ENCODE measurements around the gene GRIK5. TPM values are rescaled to one million over a fixed set of nuclear protein-coding genes. Genes with fewer than 3 reads are reported as not detected.
"Not testable (repeated sequence)": the region's sequence is repeated elsewhere in the genome, so short reads cannot be mapped to it uniquely, and the experiment has no call there.

GRIK5 gene
- polyA plus RNA-seq, 3 donors, result 19.1 to 20.0 (median 19.4) TPM

DNA sequence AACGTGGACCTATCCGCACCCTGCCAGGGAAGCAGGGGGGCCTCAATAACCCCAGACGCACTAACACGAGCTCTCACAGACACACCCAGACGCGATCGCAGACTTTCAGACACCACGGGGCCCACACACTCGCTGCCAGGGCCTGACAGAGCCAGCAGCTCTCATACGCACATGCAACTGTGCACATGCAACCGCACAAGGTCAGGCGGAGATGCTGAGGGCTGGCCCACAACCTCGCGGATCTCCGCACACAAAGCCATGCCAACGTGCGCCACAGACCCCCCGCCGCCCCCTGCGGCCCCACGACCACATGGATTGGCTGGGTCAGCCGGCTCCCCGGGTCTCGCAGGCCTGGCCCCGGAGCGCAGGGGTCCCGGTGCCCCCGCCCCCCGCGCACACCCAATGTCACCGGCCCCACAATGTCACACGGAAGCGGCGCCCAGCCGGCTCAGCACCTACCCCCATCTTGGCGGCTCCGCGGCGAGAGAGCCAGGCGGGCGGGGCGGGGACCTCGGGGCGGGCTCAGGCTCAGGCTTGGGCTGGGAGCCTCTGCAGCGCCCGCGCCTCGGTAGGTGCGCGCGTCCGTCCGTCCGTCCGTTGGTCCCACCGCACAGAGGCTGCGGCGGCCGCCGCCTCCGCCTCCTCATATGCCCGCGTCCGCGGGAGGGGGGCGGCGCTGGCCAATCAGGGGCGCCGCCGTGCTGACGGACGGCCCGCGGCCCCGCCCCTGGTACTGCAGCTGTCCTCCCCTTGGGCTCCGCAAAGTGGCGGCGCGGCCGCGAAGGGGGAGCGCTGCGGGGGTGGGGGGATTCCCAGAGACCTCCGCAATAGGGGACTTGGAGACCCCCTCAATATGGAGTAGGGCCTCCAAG is 76.2 kb downstream of the GRIK5 start, which contains the start of gene ATP1A3:
ATP1A3 (minus strand) TSS at position 619 of the 872 bp plus-strand sequence; CDS start at position 465, 154 bp downstream.
- no peak for DNase-seq (ENCODE audit: low read depth in 3 of 3, low spot score in 2 of 3)

DNA sequence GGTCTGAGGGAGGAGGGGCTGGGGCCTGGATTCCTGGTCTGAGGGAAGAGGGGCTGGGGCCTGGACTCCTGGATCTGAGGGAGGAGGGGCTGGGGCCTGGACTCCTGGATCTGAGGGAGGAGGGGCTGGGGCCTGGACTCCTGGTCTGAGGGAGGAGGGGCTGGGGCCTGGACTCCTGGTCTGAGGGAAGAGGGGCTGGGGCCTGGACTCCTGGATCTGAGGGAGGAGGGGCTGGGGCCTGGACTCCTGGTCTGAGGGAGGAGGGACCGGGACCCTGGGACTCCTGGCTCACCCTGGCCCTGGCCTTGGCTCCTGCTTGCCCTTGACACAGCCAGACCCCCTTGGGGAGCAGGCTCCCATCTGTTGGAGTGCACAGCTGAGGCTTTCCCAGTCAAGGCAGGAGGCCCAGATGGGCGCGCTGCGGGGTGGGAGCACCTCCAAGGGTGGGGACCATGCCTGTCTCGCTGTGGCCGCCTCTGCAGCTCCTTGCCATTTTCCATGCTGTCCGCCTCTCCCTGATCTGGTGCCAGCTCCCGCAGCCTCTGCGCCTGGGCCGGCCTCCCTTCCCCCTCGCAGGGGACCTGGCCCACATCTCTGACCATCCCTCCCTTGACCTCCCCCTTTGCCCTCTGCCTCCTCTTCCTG is 78.0 kb downstream of the GRIK5 start:
- DNase-seq (ENCODE audit: low read depth in 3 of 3, low spot score in 2 of 3), result not testable (repeated sequence)

DNA sequence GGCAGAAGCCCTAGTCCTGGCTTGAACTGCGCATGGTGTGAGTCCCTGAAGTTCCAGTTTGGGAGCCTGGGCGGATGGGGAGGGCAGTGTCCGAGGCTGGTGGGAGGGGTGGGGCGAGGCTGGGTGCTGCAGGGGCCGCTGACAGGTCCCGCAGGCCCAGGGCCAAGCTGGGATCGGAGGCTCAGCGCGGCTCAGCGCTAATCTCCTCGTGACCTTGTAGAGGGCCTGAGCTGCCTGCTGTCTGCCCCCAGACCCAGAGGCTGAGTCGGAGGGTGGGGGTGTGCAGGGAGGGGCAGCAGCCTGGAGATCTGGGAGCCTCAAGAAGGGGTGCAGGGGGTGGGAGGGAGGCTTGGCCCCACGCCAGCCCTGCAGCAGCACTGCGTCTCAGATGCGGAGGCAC is 79.0 kb downstream of the GRIK5 start:
- no peak for DNase-seq (ENCODE audit: low read depth in 3 of 3, low spot score in 2 of 3)

DNA sequence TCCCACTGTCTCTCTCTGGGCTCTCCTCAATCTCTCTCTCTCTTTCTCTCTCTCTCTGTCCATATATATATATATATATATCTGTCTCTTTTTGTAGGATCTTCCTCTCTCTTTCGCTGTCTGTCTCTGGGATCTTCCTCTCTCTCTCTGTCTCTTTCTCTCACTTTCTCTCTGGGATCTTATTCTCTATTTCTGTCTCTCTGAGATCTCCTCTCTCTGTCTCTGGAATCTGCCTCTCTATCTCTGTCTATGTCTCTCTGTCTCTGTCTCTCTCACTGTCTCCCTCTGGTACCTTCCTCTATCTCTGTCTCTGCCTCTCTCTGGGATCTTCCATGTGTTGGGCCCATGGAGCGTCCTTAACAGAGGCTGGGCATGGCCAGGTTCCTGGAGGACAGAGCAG is 79.4 kb downstream of the GRIK5 start:
- DNase-seq (ENCODE audit: low read depth in 3 of 3, low spot score in 2 of 3), result no peak

DNA sequence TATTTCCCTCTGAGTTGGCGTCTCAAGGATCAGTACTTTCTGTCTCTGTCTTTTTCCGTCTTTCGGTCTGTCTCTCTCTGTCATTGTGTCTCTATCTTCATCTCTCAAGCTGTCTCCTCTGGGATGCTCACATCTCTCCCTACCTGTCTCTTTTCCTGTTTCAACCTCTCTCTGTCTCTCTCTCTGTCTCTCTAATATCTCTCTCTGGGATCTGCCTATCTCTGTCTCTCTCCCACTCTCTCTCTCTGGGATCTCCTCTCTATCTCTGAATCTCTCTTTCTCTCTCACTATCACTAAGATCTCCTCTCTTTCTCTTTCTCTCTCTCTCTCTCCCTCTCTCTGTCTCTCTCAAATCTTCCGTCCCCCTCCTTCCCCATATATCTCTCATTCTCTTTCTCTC is 80.0 kb downstream of the GRIK5 start:
- DNase-seq (ENCODE audit: low read depth in 3 of 3, low spot score in 2 of 3), result no peak

DNA sequence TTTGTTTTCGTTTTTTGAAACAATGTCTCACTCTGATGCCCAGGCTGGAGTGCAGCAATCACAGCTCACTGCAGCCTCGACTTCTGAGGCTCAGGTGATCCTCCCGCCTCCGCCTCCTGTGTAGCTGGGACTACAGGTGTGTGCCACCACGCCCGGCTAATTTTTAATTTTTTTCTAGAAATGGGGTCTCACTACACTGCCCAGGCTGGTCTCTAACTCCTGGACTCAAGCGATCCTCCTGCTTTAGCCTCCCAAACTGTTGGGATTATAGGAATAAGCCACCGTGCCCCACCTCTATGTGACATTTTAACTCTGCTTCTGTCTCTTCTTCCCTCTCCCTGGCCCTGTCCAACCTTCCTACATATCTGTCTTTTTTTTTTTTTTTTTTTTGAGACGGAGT is 81.1 kb downstream of the GRIK5 start:
- DNase-seq (ENCODE audit: low read depth in 3 of 3, low spot score in 2 of 3), result no peak

DNA sequence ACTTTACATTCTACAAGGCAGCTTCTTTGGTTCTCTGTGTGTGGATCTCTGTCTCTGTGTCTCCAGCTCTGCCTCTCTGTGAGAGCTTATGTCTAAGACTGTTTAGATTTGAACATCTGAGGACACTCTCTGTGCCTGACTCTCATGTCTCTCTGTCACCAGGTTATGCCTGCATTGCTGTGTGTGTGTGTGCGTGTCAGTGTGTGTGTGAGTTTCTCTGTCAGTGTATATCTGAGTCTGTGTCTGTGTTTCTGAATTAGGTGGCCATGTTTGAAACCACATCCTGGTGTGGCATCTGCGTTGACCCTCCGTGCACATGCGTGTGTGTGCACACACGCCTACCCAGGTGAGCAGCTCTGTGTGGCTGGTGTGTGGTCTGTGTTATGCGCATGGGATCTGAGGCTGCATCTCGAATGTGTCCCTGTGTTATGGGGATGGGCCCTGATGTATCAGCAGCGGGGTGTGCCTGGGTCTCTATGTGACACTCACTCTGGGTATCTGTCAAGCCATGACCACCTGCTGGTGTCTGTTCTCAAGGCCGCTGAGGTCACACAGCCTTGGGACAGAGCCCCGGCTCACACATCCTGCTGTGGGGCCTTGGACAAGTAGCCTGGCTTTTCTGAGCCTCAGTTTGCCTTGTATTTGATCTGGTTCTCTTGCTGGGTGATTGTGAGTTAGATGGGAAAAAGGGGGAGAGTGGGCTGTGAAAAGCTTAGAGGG is 82.7 kb downstream of the GRIK5 start:
- no peak for DNase-seq (ENCODE audit: low read depth in 3 of 3, low spot score in 2 of 3)

DNA sequence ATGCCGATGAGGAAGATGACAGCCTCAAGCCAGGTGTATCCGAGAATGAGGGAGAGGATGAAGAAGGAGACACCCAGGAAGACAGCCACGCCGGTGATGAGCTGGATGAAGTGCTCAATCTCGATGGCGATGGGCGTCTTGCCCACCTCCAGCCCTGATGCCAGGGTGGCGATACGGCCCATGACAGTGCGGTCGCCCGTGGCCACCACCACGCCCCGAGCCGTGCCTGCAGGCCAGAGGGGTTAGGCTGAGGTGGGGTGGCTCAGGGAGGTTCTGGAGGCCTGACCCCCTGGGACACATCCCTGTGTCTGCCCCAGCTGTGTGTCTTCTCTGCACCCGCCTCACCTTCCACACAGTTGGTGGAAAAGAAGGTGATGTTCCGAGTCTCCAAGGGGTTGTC is 85.0 kb downstream of the GRIK5 start:
- DNase-seq (ENCODE audit: low read depth in 3 of 3, low spot score in 2 of 3), result no peak

DNA sequence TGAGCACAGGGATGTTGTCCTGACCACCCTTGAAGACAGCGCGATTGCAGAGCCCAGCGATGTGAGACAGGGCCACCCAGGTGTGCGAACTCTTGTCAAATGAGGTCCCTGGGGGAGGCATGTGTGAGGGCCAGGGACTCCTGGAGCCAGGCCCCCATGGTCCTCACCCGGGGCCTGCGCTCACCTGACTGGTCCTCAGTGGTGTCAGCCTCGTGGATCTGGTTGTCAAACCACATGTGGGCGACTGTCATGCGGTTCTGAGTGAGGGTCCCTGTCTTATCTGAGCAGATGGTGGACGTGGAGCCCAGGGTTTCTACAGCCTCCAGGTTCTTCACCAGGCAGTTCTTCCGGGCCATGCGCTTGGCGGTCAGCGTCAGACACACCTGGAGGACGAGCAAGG is 88.3 kb downstream of the GRIK5 start:
- DNase-seq (ENCODE audit: low read depth in 3 of 3, low spot score in 2 of 3), result no peak

DNA sequence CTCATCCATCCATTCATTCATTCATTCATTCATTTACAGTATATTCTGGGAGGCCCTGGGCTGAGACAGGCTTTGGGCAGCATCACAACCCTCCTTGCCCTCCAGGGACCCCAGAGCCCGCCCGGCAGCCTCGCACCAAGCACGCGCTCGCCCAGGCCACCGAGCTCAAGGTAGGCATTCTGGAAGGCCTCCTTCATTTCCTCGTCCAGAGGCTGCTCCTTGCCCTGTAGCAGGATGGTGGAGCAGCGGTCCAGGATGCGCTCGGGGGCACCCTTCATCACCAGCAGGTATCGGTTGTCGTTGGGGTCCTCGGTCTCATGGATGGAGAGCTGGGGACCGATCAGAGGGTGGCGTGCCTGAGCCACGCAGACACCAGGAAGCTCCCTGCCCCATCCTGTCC is 91.5 kb downstream of the GRIK5 start:
- no peak for DNase-seq (ENCODE audit: low read depth in 3 of 3, low spot score in 2 of 3)

DNA sequence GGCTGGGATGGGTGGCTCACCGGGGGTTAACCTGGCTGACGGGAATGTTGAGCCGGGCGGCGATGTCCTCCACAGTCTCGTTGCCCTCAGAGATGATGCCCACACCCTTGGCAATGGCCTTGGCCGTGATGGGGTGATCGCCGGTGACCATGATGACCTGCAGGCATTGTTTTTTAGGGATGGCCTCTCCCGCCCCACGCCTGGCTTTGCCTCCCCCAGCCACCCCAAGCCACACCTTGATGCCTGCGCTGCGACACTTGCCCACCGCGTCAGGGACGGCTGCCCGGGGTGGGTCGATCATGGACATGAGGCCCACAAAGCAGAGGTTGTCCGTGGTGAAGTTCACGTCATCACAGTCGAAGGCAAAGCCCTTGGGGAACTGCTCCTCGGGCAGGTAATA is 92.1 kb downstream of the GRIK5 start:
- DNase-seq (ENCODE audit: low read depth in 3 of 3, low spot score in 2 of 3), result no peak

DNA sequence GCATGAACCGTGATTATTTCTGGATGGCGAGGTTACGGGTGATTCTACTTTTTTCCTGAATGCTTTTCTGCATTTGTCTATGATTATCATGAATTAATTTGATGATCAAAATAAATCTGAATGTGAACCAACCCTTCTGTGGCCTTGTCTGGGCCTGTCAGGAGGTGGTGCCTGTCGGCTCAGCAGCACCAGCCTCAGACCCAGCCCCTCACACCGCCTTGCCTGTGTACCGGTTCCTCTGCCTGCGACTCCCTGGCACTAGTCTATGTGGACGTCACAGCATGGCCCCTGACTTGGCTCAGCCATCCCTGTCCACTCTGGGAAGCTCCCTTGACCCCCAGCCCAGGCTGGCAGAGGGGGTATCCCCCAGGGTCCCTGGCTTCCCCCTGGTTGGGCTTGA is 95.4 kb downstream of the GRIK5 start:
- no peak for DNase-seq (ENCODE audit: low read depth in 3 of 3, low spot score in 2 of 3)

DNA sequence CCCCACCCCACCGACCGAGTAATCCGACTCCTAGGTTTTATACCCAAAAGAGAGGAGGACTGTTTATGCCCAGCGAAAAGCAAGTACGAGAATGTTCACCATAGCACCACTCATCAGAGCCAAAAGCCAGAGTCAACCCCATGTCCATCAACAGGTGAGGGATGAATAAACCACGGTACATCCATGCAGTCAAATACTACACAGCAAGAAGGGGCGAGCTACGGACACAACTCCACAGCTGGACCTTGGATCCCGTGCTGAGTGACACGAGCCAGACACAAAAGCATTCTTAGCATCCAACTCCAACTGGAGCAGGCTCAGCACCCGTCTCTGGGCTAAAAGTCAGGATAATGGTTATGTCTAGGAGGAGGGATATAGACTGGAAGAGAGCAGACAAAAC is 98.6 kb downstream of the GRIK5 start:
- DNase-seq (ENCODE audit: low read depth in 3 of 3, low spot score in 2 of 3), result no peak

DNA sequence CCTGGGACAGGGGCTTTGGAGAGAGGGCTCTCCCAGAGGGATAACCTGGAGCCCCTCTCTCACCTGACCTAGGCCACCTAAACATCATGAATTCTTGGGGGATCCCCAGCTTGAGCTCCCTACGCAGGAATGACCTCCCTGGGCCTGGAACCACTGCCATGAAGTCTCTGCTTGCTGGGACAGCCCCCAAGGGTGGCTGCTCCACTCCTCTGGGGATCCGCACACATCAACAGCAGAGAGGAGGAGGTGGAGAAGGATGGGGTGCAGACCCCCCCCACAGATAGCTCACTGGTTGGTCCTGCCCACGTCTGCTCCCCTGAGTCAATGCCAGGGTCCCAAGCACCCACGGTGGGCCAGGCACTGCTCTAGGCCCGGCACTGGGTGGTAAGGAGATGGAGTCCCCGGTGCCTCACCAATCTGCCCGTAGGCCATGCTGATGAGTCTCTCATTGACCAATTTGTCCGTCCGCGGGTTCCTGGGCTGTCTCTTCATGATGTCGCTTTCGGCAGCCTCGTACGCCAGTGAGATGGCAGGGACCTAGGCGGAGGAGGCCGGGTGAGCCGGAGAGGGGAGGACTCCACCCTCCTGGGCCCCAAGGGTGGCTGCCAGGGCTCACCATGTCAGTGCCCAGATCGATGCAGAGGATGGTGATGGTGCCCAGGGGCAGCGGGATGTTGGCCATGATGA is 100.1 kb downstream of the GRIK5 start:
- DNase-seq (ENCODE audit: low read depth in 3 of 3, low spot score in 2 of 3), result no peak

DNA sequence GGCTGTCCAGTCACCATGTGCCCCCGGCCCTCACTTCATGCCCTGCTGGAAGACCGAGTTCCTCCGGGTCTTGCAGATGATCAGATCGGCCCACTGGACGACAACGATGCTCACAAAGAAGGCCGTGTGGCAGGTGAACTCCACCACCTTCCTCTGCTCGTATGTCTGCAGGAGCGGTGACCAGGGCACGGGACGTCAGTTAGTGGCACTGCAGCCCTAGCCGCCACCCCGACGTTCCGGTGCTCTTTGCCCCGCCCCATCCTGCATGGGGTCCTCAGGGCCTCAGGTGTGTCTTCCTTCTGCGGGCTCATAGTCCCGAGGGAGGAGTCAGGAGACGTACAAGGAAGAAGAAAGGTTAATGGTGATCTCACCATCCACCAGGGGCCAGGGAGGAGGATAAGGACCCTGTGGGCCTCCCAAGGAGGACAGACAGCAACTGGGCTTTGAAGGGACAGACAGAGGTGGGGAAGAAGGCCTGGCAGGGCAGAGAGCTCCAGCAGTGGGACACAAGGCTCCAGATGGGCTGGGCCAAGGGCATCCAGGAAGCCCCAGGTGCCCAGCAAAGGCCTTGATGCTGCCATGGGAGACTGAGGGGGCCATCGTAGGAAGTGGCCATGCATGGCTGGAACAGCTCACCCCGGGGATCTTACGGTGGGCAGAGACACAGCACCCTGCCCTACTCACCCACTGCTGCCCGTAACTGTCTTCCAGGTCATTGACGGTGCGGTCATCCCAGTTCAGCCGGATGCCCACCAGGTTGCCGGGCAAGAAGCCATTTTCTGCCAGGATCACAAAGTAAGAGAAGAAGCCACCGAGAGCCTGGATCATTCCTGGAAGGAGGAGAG is 101.0 kb downstream of the GRIK5 start:
- DNase-seq (ENCODE audit: low read depth in 3 of 3, low spot score in 2 of 3), result no peak

DNA sequence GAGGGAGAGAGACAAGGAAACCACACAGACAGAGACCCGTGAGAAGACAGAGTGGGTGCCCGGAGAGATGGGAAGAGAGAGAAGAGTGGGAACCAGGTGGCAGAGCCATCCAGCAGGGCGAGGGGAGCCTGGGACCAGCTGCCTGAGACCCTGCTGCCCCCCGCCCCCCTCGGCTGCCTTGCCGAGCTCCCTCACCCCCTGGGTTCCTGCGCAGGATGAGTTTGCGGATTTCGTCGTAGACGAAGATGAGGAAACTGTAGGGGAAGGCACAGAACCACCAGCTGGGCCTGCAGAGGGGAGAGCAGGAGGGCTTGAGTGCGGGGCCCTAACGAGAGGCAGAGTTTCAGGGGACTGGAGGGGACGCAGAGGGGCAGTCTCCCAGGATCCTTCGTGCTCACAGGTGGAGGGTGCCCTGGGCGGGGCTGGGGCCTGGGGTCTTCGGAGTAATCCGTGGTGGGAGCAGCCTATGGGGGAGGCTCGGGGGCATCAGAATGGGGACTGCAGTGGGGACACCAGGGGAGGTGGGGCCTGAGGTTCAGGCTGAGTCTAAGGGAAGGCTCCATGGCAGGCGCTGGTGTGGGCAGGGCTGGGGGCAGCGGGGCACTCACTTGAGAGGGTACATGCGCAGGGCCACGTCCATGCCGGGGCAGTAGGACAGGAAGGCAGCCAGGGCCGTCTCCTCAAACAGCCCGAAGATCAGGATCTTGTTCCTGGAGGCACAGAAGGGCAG is 102.8 kb downstream of the GRIK5 start:
- no peak for DNase-seq (ENCODE audit: low read depth in 3 of 3, low spot score in 2 of 3)

DNA sequence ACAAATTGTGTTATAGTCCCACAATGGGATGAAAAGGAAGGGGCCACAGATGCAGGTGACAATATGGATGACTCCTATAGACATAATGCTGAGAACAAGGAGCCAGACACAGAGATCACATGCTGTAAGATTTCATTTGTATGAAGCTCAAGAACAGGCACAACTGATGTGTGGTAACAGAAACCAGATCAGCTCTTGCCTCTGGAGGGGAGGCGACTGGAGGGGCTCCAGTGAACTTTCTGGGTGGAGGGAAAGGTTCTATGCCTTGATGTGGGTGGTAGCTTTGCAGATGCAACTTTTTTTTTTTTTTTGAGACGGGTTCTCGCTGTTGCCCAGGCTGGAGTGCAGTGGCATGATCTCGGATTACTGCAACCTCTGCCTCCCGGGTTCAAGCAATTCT is 104.9 kb downstream of the GRIK5 start:
- DNase-seq (ENCODE audit: low read depth in 3 of 3, low spot score in 2 of 3), result no peak

DNA sequence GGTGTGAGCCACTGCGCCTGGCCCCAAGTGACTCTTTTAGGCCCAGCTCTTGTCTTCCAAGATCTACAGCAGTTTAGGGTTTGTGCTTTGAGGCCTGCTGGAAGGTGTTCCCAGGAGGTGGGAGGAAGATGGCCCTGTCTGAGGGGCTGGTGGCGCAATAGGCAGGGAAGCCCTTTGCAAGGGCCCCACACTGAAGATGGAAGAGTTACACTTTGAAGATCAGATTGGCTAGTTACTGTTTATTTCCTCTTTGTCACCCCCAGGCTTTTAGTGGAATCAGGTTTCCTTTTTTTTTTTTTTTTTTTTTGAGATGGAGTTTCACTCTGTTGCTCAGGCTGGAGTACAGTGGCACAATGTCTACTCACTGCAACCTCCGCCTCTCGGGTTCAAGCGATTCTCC is 109.0 kb downstream of the GRIK5 start:
- DNase-seq (ENCODE audit: low read depth in 3 of 3, low spot score in 2 of 3), result no peak

Data from right renal cortex interstitium (tissue), 3 donors.